Fibroblast of upper back skin (primary cell): ENCODE data around the gene USP32.
"Not testable (repeated sequence)": the region's sequence is repeated elsewhere in the genome, so short reads cannot be mapped to it uniquely, and the experiment has no call there.

Experiments used
- DNase-seq: peaks from one replicate; pipeline ENCODE4 v3.0.0-alpha.2; 2013

Gene USP32

DNA sequence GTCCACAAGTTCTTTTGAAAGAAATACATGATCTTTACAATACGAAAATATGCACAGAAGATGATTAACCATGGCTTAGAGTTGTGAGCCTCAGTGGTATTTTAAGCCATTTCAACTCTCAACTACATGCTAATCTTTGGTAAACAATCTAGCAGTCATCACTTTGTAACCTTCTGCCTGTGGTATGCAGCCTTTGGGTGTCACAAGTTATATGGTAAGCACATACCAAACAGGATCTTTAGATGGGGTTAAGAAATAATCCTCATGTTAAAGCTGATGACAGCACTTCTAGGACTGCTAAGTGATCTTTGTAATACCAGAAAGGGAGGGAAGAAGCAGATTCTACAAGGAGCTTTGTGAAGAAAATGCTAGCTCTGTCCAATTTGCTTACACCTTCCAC is 167.9 kb downstream of the USP32 start:
- no peak for DNase-seq

DNA sequence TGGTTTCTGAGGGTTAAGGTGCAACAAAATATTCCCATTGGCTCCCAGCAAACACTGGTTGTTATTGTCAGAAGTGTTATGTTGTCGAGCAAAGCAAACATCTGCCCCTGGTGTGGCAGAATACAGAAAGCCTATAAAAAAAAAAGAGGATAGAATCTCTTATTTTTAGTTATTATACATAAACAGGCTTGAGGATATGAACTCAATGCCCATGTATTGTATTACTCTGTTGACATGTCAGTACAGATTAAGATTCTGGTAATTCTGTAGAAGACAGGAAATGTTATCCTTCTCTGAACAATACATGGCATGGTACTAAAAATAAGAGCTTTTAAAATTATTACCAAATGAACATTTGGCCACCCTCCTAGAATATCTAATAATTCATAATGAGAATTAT is 168.5 kb downstream of the USP32 start:
- DNase-seq, result no peak

DNA sequence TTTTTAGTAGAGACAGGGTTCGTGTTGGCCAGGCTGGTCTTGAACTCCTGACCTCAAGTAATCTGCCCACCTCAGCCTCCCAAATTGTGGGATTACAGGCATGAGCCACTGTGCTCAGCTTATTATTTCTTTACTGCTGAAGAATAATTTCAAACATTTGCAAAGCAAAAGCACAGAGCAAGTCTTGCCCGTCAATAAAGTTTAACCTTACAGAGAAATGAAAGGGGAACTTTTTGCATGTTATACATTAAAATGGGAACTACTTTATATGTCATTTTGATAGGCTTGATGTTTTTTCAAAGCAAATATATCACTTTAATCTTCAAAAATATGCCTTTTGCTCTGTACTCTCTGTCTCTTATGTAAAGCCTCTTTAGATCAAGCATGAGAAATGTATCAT is 173.2 kb downstream of the USP32 start:
- not testable (repeated sequence) for DNase-seq

DNA sequence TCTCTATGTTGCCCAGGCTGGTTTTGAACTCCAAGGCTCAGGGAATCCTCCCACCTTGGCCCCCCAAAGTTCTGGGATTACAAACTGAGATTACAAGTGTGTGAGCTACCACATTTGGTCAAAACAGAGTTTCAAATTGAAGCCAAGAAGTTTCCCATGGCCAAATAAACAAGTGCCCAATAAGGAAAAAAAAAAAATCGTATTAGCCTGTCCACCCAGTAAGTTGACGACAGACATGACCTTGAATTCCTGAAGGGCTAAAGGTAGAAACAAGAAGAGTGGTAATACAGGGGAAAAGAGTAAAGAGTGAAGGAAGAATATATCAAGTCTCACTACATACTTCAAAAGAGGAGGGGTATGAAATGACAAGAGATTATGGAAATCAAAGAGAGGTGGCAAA is 176.0 kb downstream of the USP32 start:
- DNase-seq, result not testable (repeated sequence)

DNA sequence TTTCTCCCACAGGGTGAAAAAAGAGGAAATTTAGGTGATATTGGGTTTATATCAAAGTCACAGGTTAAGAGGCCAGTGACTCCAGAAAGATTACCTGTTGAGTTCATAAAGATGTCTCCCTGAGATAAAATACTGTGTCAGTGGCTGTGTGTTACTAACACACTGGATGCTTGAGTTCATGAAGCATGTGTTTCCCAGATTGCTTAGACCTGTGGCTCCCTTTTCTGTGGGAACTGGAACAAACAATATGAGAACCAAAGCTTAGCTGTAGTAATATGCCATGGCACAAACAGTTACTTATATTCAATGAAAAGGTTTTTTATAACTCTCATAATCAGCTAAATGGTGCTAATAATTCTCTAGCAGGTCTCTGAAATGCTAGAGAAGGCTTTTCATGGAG is 180.7 kb downstream of the USP32 start:
- DNase-seq, result not testable (repeated sequence)

DNA sequence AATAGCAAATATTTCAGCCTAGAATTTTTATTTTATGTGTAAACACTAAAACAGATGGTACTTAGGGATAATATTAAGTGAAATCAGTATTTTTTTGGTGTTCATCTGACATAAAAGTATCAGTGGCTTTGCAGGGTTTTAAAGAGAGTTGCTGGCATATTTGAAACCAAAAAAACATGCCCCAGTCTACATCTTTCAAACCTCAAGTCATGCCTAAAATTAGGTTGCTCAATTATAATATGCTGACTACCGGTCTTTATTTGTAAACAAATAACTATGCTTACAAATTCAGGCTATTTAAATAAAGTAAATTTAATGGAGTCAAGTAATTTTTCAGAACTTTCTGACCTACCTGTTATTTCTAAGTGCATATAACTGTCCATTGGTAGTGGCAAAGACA is 183.6 kb downstream of the USP32 start:
- DNase-seq, result not testable (repeated sequence)

DNA sequence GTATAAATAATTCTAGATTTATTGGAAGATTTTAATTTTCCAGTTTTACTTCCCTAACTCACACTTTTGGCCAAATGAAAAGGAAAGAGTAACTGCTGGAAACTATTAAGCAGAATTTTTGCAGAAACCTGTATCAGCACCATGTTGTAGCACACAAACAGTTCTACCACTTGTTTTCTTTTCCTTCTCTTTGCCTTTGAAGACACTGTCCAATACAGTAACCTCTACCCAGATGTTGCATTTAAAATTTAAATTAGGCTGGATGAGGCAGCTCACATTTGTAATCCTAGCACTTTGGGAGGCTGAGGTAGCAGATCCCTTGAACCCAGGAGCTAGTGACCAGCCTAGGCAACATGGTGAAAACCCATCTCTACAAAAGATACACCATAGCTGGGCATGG is 186.2 kb downstream of the USP32 start:
- DNase-seq, result not testable (repeated sequence)

DNA sequence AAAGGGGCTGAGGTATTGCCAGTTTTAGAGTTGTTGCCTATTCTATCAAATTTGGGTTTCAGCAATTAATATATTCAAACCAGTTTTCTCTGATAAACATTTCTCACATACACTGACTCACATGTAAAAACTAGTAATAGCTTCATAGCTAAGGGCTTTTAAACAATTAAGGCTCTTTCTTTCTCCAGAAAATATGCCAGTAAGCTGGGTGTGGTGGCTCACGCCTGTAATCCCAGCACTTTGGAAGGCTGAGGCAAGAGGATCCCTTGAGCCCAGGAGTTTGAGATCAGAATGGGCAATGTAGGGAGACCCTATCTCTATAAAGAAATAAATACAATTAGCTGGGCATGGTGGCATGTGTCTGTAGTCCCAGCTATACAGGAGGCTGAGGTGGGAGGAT is 193.3 kb downstream of the USP32 start:
- not testable (repeated sequence) for DNase-seq

DNA sequence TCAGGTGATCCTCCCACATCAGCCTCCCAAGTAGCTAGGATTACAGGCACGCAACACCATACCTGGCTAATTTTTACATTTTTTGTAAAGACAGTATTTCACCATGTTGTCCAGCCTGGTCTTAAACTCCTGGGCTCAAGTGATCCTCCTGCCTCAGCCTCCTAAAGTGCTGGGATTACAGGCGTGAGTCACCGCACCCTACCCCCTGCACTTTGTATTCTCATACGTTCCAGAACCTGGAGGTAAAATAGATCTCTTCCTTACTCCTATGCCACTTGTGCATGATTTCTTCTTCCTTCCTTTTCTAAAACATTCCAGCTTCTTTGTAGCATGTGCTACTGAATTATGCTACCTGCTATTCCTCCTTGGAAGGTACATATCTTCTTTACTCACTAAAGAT is 197.8 kb downstream of the USP32 start:
- not testable (repeated sequence) for DNase-seq

DNA sequence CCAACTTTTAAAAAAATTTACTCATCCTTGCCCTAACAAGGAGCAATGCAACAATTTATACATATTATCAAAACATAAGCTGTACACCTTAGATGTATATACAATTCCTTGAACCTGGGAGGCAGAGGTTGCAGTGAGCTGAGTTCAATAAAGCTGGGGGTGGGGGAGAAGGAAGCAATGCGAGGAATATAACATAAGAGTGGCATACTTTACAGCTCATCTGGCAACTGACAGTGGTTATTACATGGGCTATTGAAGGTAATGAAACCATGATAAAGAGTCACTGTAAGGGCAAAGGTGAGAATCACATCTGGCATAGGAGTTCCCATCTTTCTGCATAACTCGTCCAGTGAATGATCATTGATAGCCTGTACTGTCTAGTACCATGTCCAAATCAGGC is 198.5 kb downstream of the USP32 start:
- DNase-seq, result no peak

DNA sequence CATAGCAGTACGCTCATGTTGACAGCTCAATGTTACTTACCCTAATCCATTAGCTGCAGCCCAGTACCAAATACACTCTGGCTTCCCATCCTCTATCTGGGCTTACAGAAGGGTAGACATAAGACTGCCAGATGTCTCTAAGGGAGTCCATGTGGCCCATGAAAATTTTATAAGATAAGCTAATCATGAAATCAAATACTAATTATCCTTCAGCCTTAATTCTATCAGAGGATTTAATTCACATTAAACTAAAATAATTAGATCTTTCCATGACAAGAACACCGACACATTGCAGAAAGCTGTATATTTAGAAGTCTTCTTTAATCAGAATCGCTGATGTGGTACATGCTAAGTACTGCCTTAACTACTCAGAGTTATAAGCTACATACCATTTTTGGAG is 198.9 kb downstream of the USP32 start:
- not testable (repeated sequence) for DNase-seq

DNA sequence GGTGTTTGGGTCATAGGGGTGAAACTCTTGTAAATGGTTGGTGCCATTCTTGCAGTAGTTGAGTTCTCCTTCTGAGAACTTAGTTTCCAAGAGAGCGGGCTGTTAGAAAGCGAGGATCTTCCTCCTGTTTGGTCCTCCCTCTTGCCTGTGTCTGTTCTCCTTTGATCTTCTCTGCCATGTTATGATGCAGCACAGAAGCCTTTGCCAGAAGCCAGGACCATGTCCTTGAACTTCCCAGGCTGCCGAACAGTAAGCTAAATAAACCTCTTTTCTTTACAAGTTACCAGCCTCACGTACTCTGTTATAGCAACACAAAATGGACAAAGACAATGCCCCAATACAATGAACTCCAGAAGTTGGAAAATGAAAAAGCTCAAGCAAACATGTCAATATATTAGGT is 201.9 kb downstream of the USP32 start:
- not testable (repeated sequence) for DNase-seq

DNA sequence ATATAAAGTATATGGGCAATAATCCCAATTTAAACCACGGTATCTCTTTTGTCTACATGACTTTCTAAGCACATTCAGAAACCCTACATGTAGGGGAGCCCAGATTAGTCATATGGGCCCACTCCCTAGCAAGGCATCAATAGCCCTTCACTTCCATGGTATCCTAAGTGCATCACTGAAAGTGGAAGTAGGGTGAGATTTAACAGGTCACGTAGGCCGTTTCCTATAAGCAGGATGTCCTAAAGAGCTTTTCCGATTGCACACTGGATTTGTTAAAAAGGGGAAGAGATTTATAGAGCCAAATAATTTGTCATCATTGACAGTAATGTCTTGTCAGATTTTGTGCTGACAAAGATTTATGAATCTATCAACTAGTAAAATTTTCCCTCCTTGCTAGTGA is 203.2 kb downstream of the USP32 start:
- no peak for DNase-seq

DNA sequence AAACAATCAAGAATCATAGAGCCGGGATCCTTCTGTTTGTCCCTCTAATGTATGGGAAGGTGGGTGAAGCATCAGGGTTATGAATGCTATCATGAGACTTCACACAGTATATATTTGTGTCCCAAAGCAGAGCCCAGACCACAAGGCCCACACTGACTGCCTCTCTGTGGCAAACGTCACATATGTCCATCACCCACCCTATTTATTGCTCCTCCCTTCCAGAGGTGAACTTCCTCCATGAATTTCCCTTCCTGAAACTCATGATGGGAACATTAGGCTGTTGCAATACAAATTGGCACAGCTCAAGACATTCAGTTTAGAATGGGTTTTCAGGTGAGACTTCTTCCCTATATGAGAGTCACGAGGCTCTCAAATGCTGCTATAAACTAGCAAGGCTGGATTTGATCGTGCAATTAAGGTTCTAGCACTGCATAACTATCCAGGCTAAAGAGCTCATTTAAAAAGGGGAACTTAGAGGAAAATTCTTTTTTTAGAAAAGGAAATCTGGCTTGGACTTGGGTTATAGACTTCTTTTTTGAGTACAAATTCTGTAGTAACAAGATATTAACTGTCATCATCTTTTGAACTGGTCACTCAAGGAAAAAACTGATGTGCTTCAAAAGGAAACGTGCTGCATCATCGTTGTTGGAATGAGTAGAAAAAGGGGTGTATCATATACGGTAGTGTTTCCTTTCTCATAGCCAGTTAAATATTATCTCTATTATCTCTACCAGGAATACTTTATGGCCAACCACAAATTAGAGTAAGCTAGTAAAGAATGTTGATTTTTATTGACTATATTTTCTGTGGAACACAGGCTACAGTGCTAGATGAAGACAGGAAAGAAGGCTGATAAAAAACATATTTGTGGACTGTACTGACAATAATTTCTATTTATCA is 204.8 kb downstream of the USP32 start:
- peak; percentile 52 for DNase-seq

DNA sequence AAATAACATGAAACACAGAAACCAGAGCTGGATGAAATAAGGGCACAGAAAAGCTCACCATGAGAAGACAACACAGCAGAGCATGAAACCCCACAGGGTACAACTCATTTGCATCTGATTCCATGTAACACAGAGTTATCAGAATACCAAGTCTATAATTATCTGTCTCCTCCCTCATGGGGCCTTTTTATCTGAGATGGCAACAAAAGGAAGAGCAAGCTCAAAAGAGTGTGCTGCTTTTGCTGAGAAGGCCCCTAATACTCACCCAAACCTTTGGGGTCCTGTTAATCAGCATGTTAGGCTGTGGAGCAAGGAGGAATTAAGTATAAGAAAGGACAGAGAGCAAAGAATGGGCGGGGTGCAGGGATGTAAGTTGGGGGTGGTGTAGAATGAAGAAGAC is 205.6 kb downstream of the USP32 start:
- DNase-seq, result not testable (repeated sequence)

DNA sequence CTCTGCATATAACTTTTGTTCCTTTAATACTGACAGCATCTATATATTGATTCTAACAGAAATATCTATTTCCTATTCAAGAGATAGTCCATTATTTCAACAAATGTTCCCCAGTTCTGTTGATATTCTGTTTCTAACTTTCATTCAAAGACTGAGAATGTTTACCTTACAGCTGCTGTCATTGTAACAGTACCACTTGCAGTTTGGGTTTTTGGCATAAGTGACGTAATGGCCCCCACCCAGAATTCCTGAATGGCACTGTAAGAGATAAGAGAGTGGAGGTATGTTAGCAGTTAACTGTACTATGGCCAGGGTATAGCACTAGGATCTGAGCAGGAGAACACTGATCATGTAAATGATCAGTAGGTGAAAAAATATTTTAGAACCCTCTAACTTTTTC is 211.6 kb downstream of the USP32 start:
- DNase-seq, result not testable (repeated sequence)

DNA sequence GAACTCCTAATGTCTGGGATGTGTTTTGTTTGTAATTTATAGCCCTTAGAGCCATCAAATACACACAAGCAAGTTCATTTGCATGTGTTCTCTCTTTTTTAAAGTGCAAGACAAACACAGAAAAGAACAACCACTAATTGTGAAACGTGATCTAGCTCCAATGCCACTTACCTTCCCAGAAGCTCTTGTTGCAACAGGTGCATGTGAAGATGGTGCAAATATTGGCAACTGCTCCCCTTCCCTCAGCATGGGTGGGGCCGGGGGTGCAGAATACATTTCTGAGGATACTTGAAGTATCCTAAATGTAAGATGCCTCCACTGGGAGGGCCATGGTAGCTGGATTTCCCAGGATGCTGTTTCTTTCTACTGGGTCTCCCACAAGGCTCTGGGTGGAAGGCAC is 213.8 kb downstream of the USP32 start:
- not testable (repeated sequence) for DNase-seq

DNA sequence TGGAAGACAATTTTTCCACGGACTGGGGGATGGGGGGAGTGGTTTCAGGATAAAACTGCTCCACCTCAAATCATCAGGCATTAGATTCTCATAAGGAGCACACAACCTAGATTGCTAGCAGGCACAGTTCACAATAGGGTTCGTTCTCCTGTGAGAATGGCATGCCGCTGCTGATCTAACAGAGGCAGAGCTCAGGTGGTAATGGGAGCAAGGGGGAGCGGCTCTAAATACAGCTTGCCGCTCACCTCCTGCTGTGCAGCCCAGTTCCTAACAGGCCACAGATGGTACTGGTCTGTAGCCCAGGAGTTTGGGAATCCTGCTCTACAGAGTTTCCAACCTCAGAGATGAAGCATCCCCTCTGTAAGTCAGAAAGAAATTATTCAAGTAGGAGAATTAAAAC is 215.2 kb downstream of the USP32 start:
- not testable (repeated sequence) for DNase-seq

DNA sequence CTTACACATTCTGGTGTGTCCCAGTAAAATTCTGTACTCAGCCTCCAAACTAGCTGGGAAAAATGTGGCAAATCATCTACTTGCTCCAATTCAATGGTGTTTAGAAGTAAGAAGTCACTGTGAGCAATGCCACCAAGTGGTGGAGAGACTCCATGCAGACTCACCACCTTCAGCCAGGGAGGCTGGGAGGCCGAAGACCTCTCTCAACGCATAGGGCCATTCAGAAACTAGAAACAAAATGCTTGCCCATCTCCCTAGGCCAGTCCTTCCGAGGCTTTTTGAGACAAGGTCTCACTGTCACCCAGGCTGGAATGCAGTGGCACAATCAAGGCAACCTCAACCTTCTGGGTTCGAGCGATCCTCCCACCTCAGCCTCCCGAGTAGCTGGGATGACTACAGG is 217.2 kb downstream of the USP32 start:
- not testable (repeated sequence) for DNase-seq

DNA sequence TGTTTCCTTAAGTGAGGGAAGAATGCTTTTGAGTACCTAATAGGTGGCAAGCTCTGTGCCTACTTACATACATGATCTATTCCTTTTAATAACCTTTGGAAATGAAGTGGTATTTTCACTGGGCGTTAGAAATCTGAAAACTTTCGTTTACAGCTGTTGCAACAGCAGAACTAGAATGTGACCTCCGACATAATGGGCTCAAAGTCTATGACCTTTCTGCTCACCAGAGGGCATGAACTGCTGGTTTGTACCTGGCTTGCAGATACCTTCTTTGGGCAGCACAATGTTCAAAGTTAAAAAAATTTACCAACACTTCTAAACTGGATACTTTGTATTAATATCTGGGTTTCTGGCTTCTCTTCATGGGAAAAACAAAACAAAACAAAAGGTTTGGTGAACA is 217.9 kb downstream of the USP32 start:
- no peak for DNase-seq

DNA sequence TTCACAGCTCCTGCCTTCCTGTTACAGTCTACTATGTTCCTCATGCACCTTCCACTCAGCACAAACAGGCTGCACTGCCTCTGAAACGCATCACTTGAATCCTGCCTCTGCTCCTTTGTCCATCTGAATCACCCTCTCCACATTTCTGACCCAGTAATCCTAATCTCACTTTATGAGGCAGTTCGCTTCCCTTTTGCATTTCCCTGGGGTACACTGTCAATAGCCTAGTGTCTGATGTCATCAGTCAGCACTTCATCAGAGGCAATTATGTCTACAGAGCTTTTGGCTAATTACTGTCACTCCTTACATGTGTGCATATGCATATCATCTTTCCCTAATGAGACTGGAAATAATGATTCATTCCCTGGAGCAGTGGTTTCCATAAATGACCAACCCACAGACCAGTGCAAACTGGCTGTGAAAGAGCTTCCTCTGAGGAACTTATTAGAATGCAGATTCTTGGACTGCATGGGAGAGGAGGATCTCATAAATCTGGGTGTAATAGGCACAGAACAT is 218.6 kb downstream of the USP32 start:
- DNase-seq, result peak; percentile 41

DNA sequence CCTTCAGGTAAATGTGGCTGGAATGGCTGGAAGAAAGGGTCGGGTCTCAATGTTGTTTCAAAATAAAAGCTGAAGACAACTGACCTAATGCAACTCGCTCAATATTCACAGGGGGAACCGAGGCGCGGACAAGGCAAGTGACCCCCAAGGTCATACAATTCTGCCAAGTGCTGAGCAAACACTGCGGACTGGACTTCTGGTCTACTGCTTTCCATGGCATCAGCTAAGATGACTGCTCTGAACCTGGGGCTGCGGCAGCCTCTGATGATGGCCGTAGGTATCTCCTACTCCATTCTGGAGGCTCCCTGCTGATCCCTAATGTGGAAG is 220.2 kb downstream of the USP32 start:
- DNase-seq, result no peak

DNA sequence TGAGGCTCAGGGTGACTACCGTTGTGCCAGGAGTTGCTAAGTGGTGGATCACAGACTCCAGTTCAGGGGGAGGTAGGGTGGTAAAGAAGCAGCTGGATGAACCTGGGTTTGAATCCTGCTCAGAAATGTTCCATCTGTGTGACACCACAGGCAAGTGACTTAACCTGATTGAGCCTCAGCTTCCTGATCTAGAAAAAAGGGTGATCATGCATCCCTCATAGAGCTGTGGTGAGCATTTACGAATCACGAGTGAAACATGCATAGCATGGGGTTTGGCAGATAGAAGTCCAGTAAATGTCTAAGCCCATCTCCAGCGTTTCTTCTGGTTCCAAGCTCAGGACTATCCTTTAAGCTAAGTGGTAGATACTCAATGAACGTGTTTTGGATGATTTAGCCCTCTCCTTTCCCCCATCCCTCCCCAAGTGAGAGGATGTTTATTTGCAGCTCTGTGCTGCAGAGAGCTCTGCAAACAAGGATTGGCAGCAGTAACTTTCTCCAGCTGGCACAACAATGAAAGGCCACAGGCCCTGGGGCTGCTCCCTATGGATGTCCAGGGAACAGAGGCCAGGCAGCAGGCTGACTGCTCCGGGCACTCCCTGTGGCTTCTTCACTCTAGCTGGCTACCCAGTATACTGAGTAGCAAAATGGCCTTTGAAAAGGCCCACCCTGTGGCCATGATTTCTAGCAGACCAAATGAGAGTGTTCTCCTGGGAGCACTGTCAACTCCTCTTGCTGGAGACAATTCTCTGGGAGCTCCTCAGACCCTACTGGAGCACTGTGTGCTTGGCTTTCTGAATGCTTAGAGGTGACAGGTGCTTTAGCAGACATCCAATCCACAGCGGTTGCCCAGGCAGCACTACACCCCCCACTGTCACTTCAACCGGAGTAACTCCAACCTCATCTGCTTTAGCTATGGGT is 220.8 kb downstream of the USP32 start:
- DNase-seq, result no peak
